ENCODE measurements around the gene SKAP1.

DNA sequence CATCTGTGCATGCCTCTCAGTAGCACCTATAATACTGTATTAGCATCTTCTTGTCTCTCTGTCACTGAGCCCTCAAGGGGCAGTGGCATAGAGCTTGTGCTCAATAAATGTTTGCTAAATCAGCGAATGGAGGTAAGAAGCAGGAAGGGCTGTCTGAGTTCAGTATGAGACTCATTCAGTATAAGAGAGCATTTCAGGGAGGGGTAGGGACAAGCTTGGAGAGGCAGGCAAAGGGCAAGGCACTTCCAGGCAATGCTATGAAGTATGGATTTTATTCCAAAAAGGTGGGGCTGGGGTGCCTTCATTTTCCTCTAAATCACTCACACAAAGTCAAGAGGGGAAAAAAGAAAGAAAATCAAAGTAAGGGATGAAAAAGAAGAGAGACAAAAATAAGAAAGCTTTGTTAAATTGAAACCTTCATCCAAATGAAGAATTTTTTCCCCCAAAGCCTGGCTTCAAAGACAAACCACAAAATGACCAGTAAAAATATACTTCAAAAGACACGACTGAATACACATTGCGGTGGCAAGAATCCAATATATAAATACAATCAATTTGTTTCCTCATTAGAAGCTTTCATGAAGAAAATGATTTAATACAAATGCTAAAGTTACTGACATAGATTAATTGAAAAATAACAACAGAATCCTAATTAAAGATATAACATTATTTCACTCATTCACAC lies 51.2 kb downstream of the SKAP1 start:
- TF ChIP-seq CTCF (IDR thresholded peaks at IDR 0.05; ENCODE audit: insufficient read depth, low read depth, low read length) (no peak), EZH2 (IDR thresholded peaks at IDR 0.05; ENCODE audit: insufficient read depth, low read length) (no peak)
